Right lobe of liver (tissue), 6 donors: ENCODE data around the gene RHEB. TPM values are rescaled to one million over a fixed set of nuclear protein-coding genes. Genes with fewer than 3 reads are reported as not detected.

Source experiments
- ATAC-seq, 4 donors: fragments of 200-7000 bp; cut with Tn5 transposase; one replicate each; pipeline ENCODE4 v1.9.1; 2020; ENCODE audit warnings: mild to moderate bottlenecking in 4 of 4, moderate library complexity in 4 of 4
- DNase-seq, 3 donors: peaks; one replicate each; pipeline ENCODE4 v3.0.0-alpha.2; 2020
- H3K27ac ChIP-seq, 3 donors: fragments of 200-600 bp; one replicate each; pipeline ENCODE4 v1.8.0; 2022
- H3K27me3 ChIP-seq, 2 donors: fragments of 200-600 bp; one replicate each; pipeline ENCODE4 v1.8.0; 2022
- H3K36me3 ChIP-seq, 4 donors: fragments of 200-600 bp; sonication (generic) in 1 of 4; one replicate each; pipeline versions ENCODE4 v1.5.1 to v1.8.0; 2017 to 2022; ENCODE audit warnings: control low read depth in 1 of 4
- H3K4me1 ChIP-seq, 4 donors: fragments of 200-600 bp; sonication (generic) in 1 of 4; one replicate each; pipeline versions ENCODE4 v1.5.1 to v1.8.0; 2017 to 2022; ENCODE audit warnings: control low read depth in 1 of 4
- H3K4me3 ChIP-seq, 3 donors: fragments of 200-600 bp; one replicate each; pipeline ENCODE4 v1.8.0; 2022
- H3K9me3 ChIP-seq, 4 donors: fragments of 200-600 bp; sonication (generic) in 1 of 4; one replicate each; pipeline versions ENCODE4 v1.5.1 to v1.8.0; 2017 to 2022; ENCODE audit warnings: control low read depth in 1 of 4
- POLR2A ChIP-seq: fragments of 450-650 bp; IDR thresholded peaks from one replicate; pipeline ENCODE4 v1.6.1; 2017; ENCODE audit warnings: antibody characterized with exemption, mild to moderate bottlenecking
- whole genome bisulfite sequencing: methylation state at CpG from one replicate; pipeline ENCODE4 v1.1.6; 2018; ENCODE audit warnings: low coverage, low lambda C conversion rate; ENCODE audit not compliant: insufficient coverage; ENCODE audit errors: missing lambda C conversion rate; 5-methylcytosine and 5-hydroxymethylcytosine counted together
- intact Hi-C, 2 donors: fragments of 100-400 bp; cut with DNase I; formaldehyde crosslinking; loops; one replicate each; pipeline versions ENCODE4 v1.11.2 to v1.14.1; 2022
- total RNA-seq, 6 experiments: library from RNA; depleted of rRNA in 2 of 6; stranded (reverse); fragments of >200 nt in 2 of 6; fragmentation: NEBNext Ultra II Directional in 3 of 6; extraction: Animal tissue kit (Norgen Biotek cat#: 25700) in 3 of 6; gene quantifications; one replicate each; pipeline versions ENCODE4 v1.1.0 to v1.2.4, GENCODE V29; 2016 to 2023
- TF ChIP-seq, protein P1 (sequence below), 4 donors: fragments of 200-600 bp in 3 of 4; fragments of 450-650 bp in 1 of 4; IDR thresholded peaks; one replicate each; pipeline versions ENCODE4 v1.5.1 to v1.8.0; 2016 to 2022; ENCODE audit warnings: antibody characterized with exemption in 4 of 4, mild to moderate bottlenecking in 2 of 4
- donor health status: DM: no; HTN: yes; CAD: no.
- donor health status: DM: no; HTN: no; CAD: no.
- donor health status: DM: no; HTN: no; CAD: no.
- donor health status: DM: no; HTN: yes; CAD: no.
- donor health status: DM: no; HTN: yes; CAD: no.

RHEB gene
- total RNA-seq, 6 experiments from 2014 or later = 33.4 to 55.3 (median 49.7) TPM

- DNase-seq (no peak), ATAC-seq (no peak)
- Histone ChIP-seq H3K27me3 (no peaks in the 10 kb centered on the region), H3K9me3 (no peaks in the 10 kb centered on the region), H3K4me3 (no peak overlapping the region), H3K4me1 (peaks cover 0 to 11% (median 5%) of the 10 kb centered on the region in 4 donors), H3K36me3 (no peaks in the 10 kb centered on the region), H3K27ac (no peak overlapping the region)
- intact Hi-C loops = no loop called here
- TF ChIP-seq, protein P1, sequence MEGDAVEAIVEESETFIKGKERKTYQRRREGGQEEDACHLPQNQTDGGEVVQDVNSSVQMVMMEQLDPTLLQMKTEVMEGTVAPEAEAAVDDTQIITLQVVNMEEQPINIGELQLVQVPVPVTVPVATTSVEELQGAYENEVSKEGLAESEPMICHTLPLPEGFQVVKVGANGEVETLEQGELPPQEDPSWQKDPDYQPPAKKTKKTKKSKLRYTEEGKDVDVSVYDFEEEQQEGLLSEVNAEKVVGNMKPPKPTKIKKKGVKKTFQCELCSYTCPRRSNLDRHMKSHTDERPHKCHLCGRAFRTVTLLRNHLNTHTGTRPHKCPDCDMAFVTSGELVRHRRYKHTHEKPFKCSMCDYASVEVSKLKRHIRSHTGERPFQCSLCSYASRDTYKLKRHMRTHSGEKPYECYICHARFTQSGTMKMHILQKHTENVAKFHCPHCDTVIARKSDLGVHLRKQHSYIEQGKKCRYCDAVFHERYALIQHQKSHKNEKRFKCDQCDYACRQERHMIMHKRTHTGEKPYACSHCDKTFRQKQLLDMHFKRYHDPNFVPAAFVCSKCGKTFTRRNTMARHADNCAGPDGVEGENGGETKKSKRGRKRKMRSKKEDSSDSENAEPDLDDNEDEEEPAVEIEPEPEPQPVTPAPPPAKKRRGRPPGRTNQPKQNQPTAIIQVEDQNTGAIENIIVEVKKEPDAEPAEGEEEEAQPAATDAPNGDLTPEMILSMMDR (IDR thresholded peaks at IDR 0.05) = no peak
- no peak for TF ChIP-seq POLR2A
- 97% methylated on average over 3 of the region's 7 CpGs for WGBS
These were observed 29.4 kb upstream of the RHEB start for GRCh38 chr7:151549083-151549482.

- TF ChIP-seq, protein P1 (IDR thresholded peaks at IDR 0.05) = no peak
- TF ChIP-seq POLR2A = no peak
- H3K36me3 ChIP-seq = no peaks in the 10 kb centered on the region
- ATAC-seq (no peak), DNase-seq (no peak)
- H3K4me1 ChIP-seq = no peaks in the 10 kb centered on the region
- intact Hi-C loops = no loop called here
- no peak overlapping the region for H3K27ac ChIP-seq
- H3K9me3 ChIP-seq = no peaks in the 10 kb centered on the region
- no peaks in the 10 kb centered on the region for H3K27me3 ChIP-seq
- H3K4me3 ChIP-seq = no peak overlapping the region
These were observed 24.5 kb upstream of the RHEB start for GRCh38 chr7:151544183-151544582.

- intact Hi-C loops = no loop called here
- H3K4me3 ChIP-seq = no peak overlapping the region
- H3K27ac ChIP-seq = no peak overlapping the region
- no peak for TF ChIP-seq POLR2A
- TF ChIP-seq, protein P1 (IDR thresholded peaks at IDR 0.05) = no peak
- DNase-seq = no peak
- no peaks in the 10 kb centered on the region for H3K27me3 ChIP-seq
- WGBS = 76% methylated on average over 5 of the region's 6 CpGs
- H3K9me3 ChIP-seq = no peaks in the 10 kb centered on the region
- H3K4me1 ChIP-seq = no peaks in the 10 kb centered on the region
- ATAC-seq = no peak
- H3K36me3 ChIP-seq = no peaks in the 10 kb centered on the region
These were observed 23.0 kb upstream of the RHEB start for GRCh38 chr7:151542606-151543130.

DNA sequence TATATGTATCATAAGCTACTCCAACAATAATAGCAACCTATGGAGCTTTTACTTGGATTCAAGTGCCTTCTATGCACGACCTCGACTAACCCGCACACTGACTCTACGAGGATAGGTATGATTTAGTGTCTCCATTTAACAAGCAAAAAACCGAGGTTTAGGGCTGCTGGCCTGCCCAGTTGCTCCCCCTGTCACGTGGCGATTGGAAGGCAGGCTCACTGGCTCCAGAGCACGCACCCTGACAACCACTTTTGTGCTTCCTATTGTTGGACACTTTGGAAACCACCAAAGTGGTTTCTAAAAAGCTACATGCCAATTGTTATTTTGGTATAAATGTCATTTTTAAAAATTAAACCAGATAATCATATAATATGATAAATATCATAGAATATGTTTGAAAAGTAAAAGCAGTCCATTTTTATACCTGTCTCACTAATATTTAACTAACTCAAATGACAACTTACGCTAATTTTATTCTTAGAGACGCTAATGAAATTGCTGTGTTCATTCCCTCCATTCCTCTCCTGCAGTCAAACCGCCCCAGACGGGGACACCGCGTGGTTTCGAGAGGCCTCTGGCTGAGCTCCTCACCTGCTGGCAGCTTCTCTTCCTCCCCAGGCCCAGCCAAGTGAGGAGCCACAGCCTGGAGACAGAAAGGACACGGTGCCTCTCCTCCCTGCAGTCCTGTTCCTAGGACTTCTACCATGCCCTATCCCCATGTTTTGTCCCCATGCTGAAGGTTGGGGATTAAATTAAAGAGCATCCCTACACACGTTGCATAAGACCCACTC, 22.2 kb upstream of the RHEB start:
- ATAC-seq (no peak), DNase-seq (peak in 1 of 3 donors; percentile 16)
- no peaks in the 10 kb centered on the region for H3K4me1 ChIP-seq
- no peak overlapping the region for H3K4me3 ChIP-seq
- H3K36me3 ChIP-seq = no peaks in the 10 kb centered on the region
- no peaks in the 10 kb centered on the region for H3K9me3 ChIP-seq
- intact Hi-C loops = no loop called here
- H3K27me3 ChIP-seq = no peaks in the 10 kb centered on the region
- no peak overlapping the region for H3K27ac ChIP-seq
- 82% methylated on average over 14 of the region's 17 CpGs for WGBS
- no peak for TF ChIP-seq POLR2A
- TF ChIP-seq, protein P1 (IDR thresholded peaks at IDR 0.05) = no peak
